Measurements from ENCODE around the gene TRMT1L. TPM values are rescaled to one million over a fixed set of nuclear protein-coding genes. Genes with fewer than 3 reads are reported as not detected.
"Not testable (repeated sequence)": the region's sequence is repeated elsewhere in the genome, so short reads cannot be mapped to it uniquely, and the experiment has no call there.

The TRMT1L gene
- 25.7 and 32.6 TPM in 2 replicates for total RNA-seq
- polyA plus RNA-seq (2012) = 9.2 TPM

GRCh38 chr1:185156854-185157598 lies at the start of gene TRMT1L, which contains the start of gene SWT1:
TRMT1L (minus strand) TSS chr1:185156953; CDS start chr1:185156712, 241 bp downstream.
SWT1 (plus strand) TSS chr1:185157167; CDS start chr1:185160842, 3,675 bp downstream.
- DNase-seq (ENCODE audit: low read depth) = peak; percentile 100

GRCh38 chr1:185200889-185201288 lies 44.1 kb upstream of the TRMT1L start:
- no peak for DNase-seq (ENCODE audit: low read depth)

- DNase-seq (ENCODE audit: low read depth) = not testable (repeated sequence)
These were observed 42.0 kb upstream of the TRMT1L start for GRCh38 chr1:185198712-185199111.

GRCh38 chr1:185193756-185194155 lies 37.0 kb upstream of the TRMT1L start:
- no peak for DNase-seq (ENCODE audit: low read depth)

GRCh38 chr1:185170291-185170848 lies 13.6 kb upstream of the TRMT1L start:
- peak; percentile 49 for DNase-seq (ENCODE audit: low read depth)

GRCh38 chr1:185166106-185166505 lies 9.4 kb upstream of the TRMT1L start:
- DNase-seq (ENCODE audit: low read depth) = no peak

- no peak for DNase-seq (ENCODE audit: low read depth)
These were observed 5.7 kb upstream of the TRMT1L start for GRCh38 chr1:185162491-185162890.

GRCh38 chr1:185159966-185160365 lies 3.2 kb upstream of the TRMT1L start:
- DNase-seq (ENCODE audit: low read depth) = peak; percentile 18

- peak; percentile 3 for DNase-seq (ENCODE audit: low read depth)
These were observed 2.0 kb upstream of the TRMT1L start for GRCh38 chr1:185158800-185159199.

GRCh38 chr1:185157599-185158412 lies 1.1 kb upstream of the TRMT1L start:
- peak; percentile 14 for DNase-seq (ENCODE audit: low read depth)

GRCh38 chr1:185156288-185156853 lies 382 bp downstream of the TRMT1L start:
- DNase-seq (ENCODE audit: low read depth) = no peak

- DNase-seq (ENCODE audit: low read depth) = no peak
These were observed 1.0 kb downstream of the TRMT1L start for GRCh38 chr1:185155600-185156287.

GRCh38 chr1:185154912-185155513 lies 1.7 kb downstream of the TRMT1L start:
- DNase-seq (ENCODE audit: low read depth) = no peak

GRCh38 chr1:185152187-185152767 lies 4.5 kb downstream of the TRMT1L start:
- peak; percentile 15 for DNase-seq (ENCODE audit: low read depth)

GRCh38 chr1:185151215-185151614 lies 5.5 kb downstream of the TRMT1L start:
- DNase-seq (ENCODE audit: low read depth) = no peak

GRCh38 chr1:185144233-185144632 lies 12.5 kb downstream of the TRMT1L start:
- no peak for DNase-seq (ENCODE audit: low read depth)

- no peak for DNase-seq (ENCODE audit: low read depth)
These were observed 17.5 kb downstream of the TRMT1L start for GRCh38 chr1:185139246-185139645.

- DNase-seq (ENCODE audit: low read depth) = no peak
These were observed 18.7 kb downstream of the TRMT1L start for GRCh38 chr1:185137896-185138545.

GRCh38 chr1:185132534-185132933 lies 24.2 kb downstream of the TRMT1L start:
- DNase-seq (ENCODE audit: low read depth) = no peak

- no peak for DNase-seq (ENCODE audit: low read depth)
These were observed 27.0 kb downstream of the TRMT1L start for GRCh38 chr1:185129708-185130107.
